Right atrium auricular region (tissue), 2 donors: Measurements from ENCODE around the gene C3. TPM values are rescaled to one million over a fixed set of nuclear protein-coding genes. Genes with fewer than 3 reads are reported as not detected.

Experiments
- DNase-seq: peaks from one replicate; pipeline ENCODE4 v3.0.0-alpha.2; 2019; ENCODE audit warnings: low spot score
- H3K27ac ChIP-seq, 2 donors: fragments of 200-600 bp; sonication (generic); 1 replicate in 1 of 2; 2 replicates in 1 of 2; pipeline ENCODE4 v1.5.1; 2016 to 2019
- H3K27me3 ChIP-seq, 2 donors: fragments of 200-600 bp; sonication (generic); one replicate each; pipeline versions ENCODE4 v1.5.1 to v1.6.0; 2017 to 2019
- H3K36me3 ChIP-seq: fragments of 200-600 bp; sonication (generic); one replicate; pipeline ENCODE4 v1.5.1; 2016
- H3K4me1 ChIP-seq, 2 donors: fragments of 200-600 bp; sonication (generic); one replicate each; pipeline versions ENCODE4 v1.5.1 to v1.6.0; 2017 to 2019
- H3K4me3 ChIP-seq, 2 donors: fragments of 200-600 bp; sonication (generic); 1 replicate in 1 of 2; 2 replicates in 1 of 2; pipeline ENCODE4 v1.5.1; 2017 to 2019; ENCODE audit warnings: mild to moderate bottlenecking in 1 of 2, moderate library complexity in 1 of 2
- H3K9me3 ChIP-seq, 2 donors: fragments of 200-600 bp; sonication (generic); one replicate each; pipeline ENCODE4 v1.5.1; 2019
- total RNA-seq, 2 donors: library from RNA; depleted of rRNA; stranded (reverse); fragments of >200 nt; gene quantifications; one replicate each; pipeline ENCODE4 v1.1.0, GENCODE V29; 2016
- TF ChIP-seq, protein P1 (sequence below), 2 donors: fragments of 200-600 bp; sonication (generic); IDR thresholded peaks; one replicate each; pipeline ENCODE4 v1.5.1; 2019; ENCODE audit warnings: antibody characterized with exemption in 2 of 2

Gene C3
- total RNA-seq, 2 donors from 2014 or later = 419 to 1,709 TPM

DNA sequence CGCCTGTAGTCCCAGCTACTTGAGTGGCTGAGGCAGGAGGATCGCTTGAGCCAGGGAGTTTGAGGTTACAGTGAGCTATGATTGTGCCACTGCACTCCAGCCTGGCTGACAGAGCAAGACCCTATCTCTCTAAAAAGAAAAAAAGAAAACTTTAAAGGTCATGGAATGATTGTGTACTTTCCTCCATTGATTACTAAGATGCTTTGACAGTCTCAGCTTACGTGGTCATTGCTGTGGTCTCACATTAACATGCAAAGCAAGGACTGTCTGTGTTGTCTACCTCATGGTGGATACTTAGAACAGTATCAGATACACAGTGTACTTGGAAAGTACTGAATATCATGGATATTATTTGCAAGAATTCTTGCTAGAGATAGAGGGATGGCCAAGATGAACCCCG is 36.5 kb downstream of the C3 start:
- TF ChIP-seq, protein P1, sequence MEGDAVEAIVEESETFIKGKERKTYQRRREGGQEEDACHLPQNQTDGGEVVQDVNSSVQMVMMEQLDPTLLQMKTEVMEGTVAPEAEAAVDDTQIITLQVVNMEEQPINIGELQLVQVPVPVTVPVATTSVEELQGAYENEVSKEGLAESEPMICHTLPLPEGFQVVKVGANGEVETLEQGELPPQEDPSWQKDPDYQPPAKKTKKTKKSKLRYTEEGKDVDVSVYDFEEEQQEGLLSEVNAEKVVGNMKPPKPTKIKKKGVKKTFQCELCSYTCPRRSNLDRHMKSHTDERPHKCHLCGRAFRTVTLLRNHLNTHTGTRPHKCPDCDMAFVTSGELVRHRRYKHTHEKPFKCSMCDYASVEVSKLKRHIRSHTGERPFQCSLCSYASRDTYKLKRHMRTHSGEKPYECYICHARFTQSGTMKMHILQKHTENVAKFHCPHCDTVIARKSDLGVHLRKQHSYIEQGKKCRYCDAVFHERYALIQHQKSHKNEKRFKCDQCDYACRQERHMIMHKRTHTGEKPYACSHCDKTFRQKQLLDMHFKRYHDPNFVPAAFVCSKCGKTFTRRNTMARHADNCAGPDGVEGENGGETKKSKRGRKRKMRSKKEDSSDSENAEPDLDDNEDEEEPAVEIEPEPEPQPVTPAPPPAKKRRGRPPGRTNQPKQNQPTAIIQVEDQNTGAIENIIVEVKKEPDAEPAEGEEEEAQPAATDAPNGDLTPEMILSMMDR (IDR thresholded peaks at IDR 0.05) = no peak
- H3K4me1 ChIP-seq = no peaks in the 10 kb centered on the region

DNA sequence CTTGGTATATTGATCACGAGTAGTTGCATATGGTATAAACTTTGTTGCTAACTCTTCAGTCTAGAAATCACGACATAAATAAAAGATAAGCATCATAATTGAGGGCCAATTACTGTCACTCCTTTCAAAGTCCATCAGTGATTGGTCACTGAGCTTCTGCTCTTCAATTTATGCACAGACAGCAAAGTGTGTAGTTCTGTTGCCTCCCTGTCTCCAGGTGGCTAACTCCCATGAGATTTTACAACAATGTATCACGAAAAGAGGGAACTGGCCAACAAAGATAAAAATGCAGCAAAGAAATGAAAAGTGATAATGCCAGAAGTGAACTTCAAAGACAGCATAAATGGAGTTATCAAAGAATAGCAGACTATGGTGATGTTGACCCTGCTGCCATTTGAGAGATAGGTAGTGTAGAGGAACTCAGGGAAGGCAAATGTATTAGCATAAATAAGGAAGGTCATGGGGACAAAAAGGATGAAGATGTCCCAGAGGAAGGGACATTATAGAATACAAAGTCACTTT is 37.8 kb downstream of the C3 start:
- DNase-seq = no peak
- no peaks in the 10 kb centered on the region for H3K4me1 ChIP-seq
- TF ChIP-seq, protein P1 (IDR thresholded peaks at IDR 0.05) = no peak
- H3K36me3 ChIP-seq = peaks cover 22% of the 10 kb centered on the region
- H3K27me3 ChIP-seq = no peaks in the 10 kb centered on the region
- no peaks in the 10 kb centered on the region for H3K9me3 ChIP-seq
- no peak overlapping the region for H3K4me3 ChIP-seq
- H3K27ac ChIP-seq = no peak overlapping the region

More for the DNA sequence above, 36.5 kb downstream of the C3 start:
- Histone ChIP-seq H3K27me3 (no peaks in the 10 kb centered on the region), H3K9me3 (no peaks in the 10 kb centered on the region), H3K27ac (no peak overlapping the region), H3K4me3 (no peak overlapping the region), H3K36me3 (peaks cover 22% of the 10 kb centered on the region)
- no peak for DNase-seq

DNA sequence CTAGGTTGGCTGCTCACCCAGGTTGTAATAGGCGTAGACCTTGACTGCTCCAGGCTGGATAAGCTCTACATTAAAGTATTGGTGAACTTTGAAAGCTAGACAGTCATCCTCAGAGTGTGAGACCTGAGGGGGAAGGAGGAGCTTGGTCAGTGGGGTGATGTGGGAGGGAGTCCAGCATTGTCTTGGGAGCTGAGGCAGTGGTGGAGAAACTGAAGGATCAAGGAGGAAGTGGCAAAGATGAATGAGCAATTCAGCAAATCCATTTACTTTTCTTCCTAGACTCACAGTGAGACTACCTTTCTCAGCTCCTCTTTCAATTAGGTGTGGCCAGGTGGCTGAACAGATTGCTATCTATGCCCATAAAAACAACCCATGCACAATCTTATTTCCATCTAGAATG is 40.3 kb downstream of the C3 start:
- H3K36me3 ChIP-seq = peaks cover 14% of the 10 kb centered on the region
- no peak for DNase-seq
- H3K27me3 ChIP-seq = no peaks in the 10 kb centered on the region
- H3K27ac ChIP-seq = no peak overlapping the region
- H3K4me1 ChIP-seq = no peaks in the 10 kb centered on the region
- TF ChIP-seq, protein P1 (IDR thresholded peaks at IDR 0.05) = no peak
- no peak overlapping the region for H3K4me3 ChIP-seq
- no peaks in the 10 kb centered on the region for H3K9me3 ChIP-seq

DNA sequence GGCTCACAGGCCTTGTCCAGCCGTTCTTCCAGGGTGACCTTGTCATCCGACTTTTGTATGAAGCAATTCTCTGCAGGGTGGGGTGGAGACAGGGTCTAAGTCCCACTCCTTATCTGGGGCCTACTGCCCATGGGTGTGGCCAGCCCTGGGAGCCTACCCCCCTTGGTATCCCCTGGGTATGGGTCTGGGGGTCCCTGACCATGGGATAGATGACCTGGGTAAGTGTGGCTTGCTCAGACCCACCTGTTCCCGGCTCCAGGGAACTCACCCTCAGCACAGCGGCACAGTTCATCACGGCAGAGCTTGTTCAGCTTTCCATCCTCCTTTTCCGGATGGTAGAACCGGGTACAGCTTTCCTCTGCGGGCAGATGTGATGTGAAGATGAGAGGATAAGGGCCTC is 41.3 kb downstream of the C3 start:
- Histone ChIP-seq H3K4me3 (no peak overlapping the region), H3K36me3 (peaks cover 5% of the 10 kb centered on the region), H3K4me1 (no peaks in the 10 kb centered on the region), H3K27ac (no peak overlapping the region), H3K27me3 (no peaks in the 10 kb centered on the region), H3K9me3 (no peaks in the 10 kb centered on the region)
- DNase-seq = no peak
- TF ChIP-seq, protein P1 (IDR thresholded peaks at IDR 0.05) = no peak

DNA sequence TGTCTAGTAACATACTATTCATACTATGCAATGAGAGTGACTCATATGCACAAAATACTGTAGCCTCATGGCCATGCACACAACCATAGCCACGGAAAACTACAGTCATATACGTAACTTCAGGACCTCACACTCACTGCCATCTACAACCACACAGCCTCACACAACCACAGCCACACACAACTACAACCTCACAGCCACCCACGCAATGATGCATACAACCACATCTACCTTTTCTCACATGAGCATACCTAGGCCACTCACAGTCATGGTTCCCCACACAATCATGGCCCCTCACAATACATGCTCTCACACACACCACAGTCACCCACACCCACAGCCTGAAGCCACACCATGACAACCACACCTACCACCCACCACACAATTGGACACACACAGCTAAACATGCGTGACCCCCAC is 41.8 kb downstream of the C3 start:
- TF ChIP-seq, protein P1 (IDR thresholded peaks at IDR 0.05) = no peak
- Histone ChIP-seq H3K9me3 (no peaks in the 10 kb centered on the region), H3K4me1 (no peaks in the 10 kb centered on the region), H3K27me3 (no peaks in the 10 kb centered on the region), H3K36me3 (peaks cover under 1% of the 10 kb centered on the region), H3K4me3 (no peak overlapping the region), H3K27ac (no peak overlapping the region)
- DNase-seq = no peak
